K562 (cell line): Measurements from ENCODE around the gene KCNJ9. TPM values are rescaled to one million over a fixed set of nuclear protein-coding genes. Genes with fewer than 3 reads are reported as not detected.

Experiments used
- ATAC-seq: fragments of 200-7000 bp; cut with Tn5 transposase; 3 replicates; pipeline ENCODE4 v1.9.1; 2020; ENCODE audit warnings: moderate library complexity
- BruUV-seq: library from RNA; stranded (reverse); fragments of 400-500 nt; replicated peaks from 2 replicates; lab custom pipeline; 2021; lab: Mats Ljungman, UMichigan
- CTCF ChIA-PET: fragments of 300-600 bp; formaldehyde crosslinking; extraction: SDS; loops from one replicate; lab custom pipeline; 2021; ENCODE audit warnings: low intra/inter-chr PET ratio; lab: Yijun Ruan, JAX
- POLR2A ChIA-PET: fragments of 300-600, 350-650 bp; sonication (Branson Sonifier 250); formaldehyde crosslinking; extraction: SDS; loops from one replicate; lab custom pipeline; 2021; ENCODE audit warnings: antibody characterized with exemption, inconsistent platforms; lab: Yijun Ruan, JAX
- DNase-seq, 4 experiments: peaks; one replicate each; pipeline versions ENCODE4 v3.0.0 to v3.0.0-alpha.2; 2011 to 2018; ENCODE audit warnings: low spot score in 3 of 4, mixed read lengths in 3 of 4; ENCODE audit errors: extremely low read depth in 1 of 4
- FAIRE-seq: peaks from 2 replicates; lab custom pipeline; 2011; peaks lifted over from hg19 to GRCh38; lab: Jason Lieb, UNC
- H2AFZ ChIP-seq: 2 replicates; pipeline ENCODE4 v1.6.0; 2011; ENCODE audit warnings: low read depth, low read length, control low read depth, inconsistent platforms
- H3K27ac ChIP-seq: fragments of 200-600 bp; 3 replicates; pipeline ENCODE4 v1.8.0; 2011; ENCODE audit warnings: low read depth, mild to moderate bottlenecking, control low read depth, inconsistent platforms, low read length, moderate library complexity, mixed read lengths; ENCODE audit errors: extremely low read depth
- H3K27me3 ChIP-seq, 2 experiments: fragments of 300-600 bp in 1 of 2; 2 replicates in 1 of 2; 3 replicates in 1 of 2; pipeline versions ENCODE4 v1.6.0 to v1.8.0; 2011; ENCODE audit warnings: inconsistent platforms in 2 of 2, low read length in 2 of 2, mild to moderate bottlenecking in 1 of 2, mixed read lengths in 1 of 2, moderate library complexity in 1 of 2; ENCODE audit not compliant: control insufficient read depth in 2 of 2, insufficient read depth in 2 of 2
- H3K36me3 ChIP-seq: fragments of 300-600 bp; 3 replicates; pipeline ENCODE4 v1.8.0; 2011; ENCODE audit warnings: mild to moderate bottlenecking, low read length, inconsistent platforms; ENCODE audit not compliant: control insufficient read depth, insufficient read depth
- H3K4me1 ChIP-seq, 2 experiments: fragments of 200-600 bp in 1 of 2; replicated peaks in 1 of 2; 2 replicates in 1 of 2; 3 replicates in 1 of 2; pipeline versions ENCODE4 v1.5.1 to v1.8.0; 2011; ENCODE audit warnings: inconsistent platforms in 2 of 2, low read length in 2 of 2, mild to moderate bottlenecking in 1 of 2, mixed read lengths in 1 of 2, moderate library complexity in 1 of 2; ENCODE audit not compliant: control insufficient read depth in 2 of 2, insufficient read depth in 2 of 2
- H3K4me2 ChIP-seq: 2 replicates; pipeline ENCODE4 v1.6.1; 2011; ENCODE audit warnings: low read length, control low read depth, inconsistent platforms, mixed read lengths; ENCODE audit not compliant: insufficient read depth
- H3K4me3 ChIP-seq: fragments of 200-600 bp; sonication (generic), shearing (Covaris generic); 2 replicates; pipeline ENCODE4 v1.5.1; 2016; ENCODE audit warnings: control low read depth, inconsistent platforms
- H3K79me2 ChIP-seq: fragments of 200-600 bp; 3 replicates; pipeline ENCODE4 v1.8.0; 2011; ENCODE audit warnings: low read length, inconsistent platforms; ENCODE audit not compliant: control insufficient read depth, insufficient read depth
- H3K9ac ChIP-seq, 2 experiments: 2 replicates each; pipeline versions ENCODE4 v1.6.0 to v1.6.1; 2011; ENCODE audit warnings: low read depth in 2 of 2, low read length in 2 of 2, control low read depth in 1 of 2, inconsistent platforms in 1 of 2, mild to moderate bottlenecking in 1 of 2, mixed read lengths in 1 of 2; ENCODE audit not compliant: insufficient read depth in 1 of 2
- H3K9me1 ChIP-seq: one replicate; pipeline ENCODE4 v1.6.0; 2011; ENCODE audit warnings: inconsistent platforms, mild to moderate bottlenecking, low read length, moderate library complexity; ENCODE audit not compliant: control insufficient read depth, insufficient read depth
- H3K9me3 ChIP-seq: replicated peaks from 2 replicates; pipeline ENCODE4 v1.5.1; 2011; ENCODE audit warnings: low read depth, low read length, inconsistent platforms; ENCODE audit not compliant: control insufficient read depth, insufficient read depth
- H4K20me1 ChIP-seq: replicated peaks from 2 replicates; pipeline ENCODE4 v1.6.1; 2011; ENCODE audit warnings: low read length, inconsistent platforms, mixed read lengths; ENCODE audit not compliant: control insufficient read depth, insufficient read depth
- ARNT ChIP-seq, 2 experiments: fragments of 450-650 bp; IDR thresholded peaks; 2 replicates each; pipeline ENCODE4 v1.6.1; 2016; ENCODE audit warnings: mild to moderate bottlenecking in 1 of 2
- BRF1 ChIP-seq: IDR thresholded peaks from 3 replicates; pipeline ENCODE4 v1.6.1; 2011; ENCODE audit warnings: borderline replicate concordance, mild to moderate bottlenecking; ENCODE audit not compliant: insufficient read length; ENCODE audit errors: extremely low read depth
- DACH1 ChIP-seq: fragments of 450-650 bp; IDR thresholded peaks from 2 replicates; pipeline ENCODE4 v1.6.1; 2018; ENCODE audit not compliant: partially characterized antibody
- E4F1 ChIP-seq: fragments of 250-450 bp; sonication (Bioruptor Pico); IDR thresholded peaks from 2 replicates; pipeline ENCODE4 v1.5.0; 2021; ENCODE audit warnings: mild to moderate bottlenecking, borderline replicate concordance
- FOXA3 ChIP-seq, 2 experiments: fragments of 450-650 bp in 1 of 2; sonication (generic) in 1 of 2; formaldehyde crosslinking; IDR thresholded peaks in 1 of 2; conservative IDR thresholded peaks in 1 of 2; 2 replicates each; pipeline versions ENCODE4 v1.4.0 to v1.8.0; 2020 to 2022; ENCODE audit warnings: mild to moderate bottlenecking in 2 of 2, missing genetic modification reagents in 1 of 2
- HOMEZ ChIP-seq: fragments of 250-450 bp; sonication (Bioruptor Pico); IDR thresholded peaks from 2 replicates; pipeline ENCODE4 v1.4.0; 2020; ENCODE audit warnings: mild to moderate bottlenecking, moderate library complexity
- NCOA2 ChIP-seq, 2 experiments: fragments of 450-650 bp; IDR thresholded peaks; 2 replicates each; pipeline ENCODE4 v1.6.1; 2018; ENCODE audit warnings: mild to moderate bottlenecking in 2 of 2, moderate library complexity in 1 of 2; ENCODE audit not compliant: partially characterized antibody in 2 of 2
- STAT5B ChIP-seq: fragments of 250-450 bp; sonication (Bioruptor Pico); IDR thresholded peaks from 2 replicates; pipeline ENCODE4 v1.8.0; 2021; ENCODE audit warnings: mild to moderate bottlenecking, inconsistent platforms
- ZNF124 ChIP-seq: sonication (generic); formaldehyde crosslinking; IDR thresholded peaks from 2 replicates; pipeline ENCODE4 v1.8.1; 2022; ENCODE audit warnings: missing genetic modification reagents
- ZNF165 ChIP-seq: fragments of 250-450 bp; sonication (Bioruptor Pico); IDR thresholded peaks from 2 replicates; pipeline ENCODE4 v1.4.0; 2020; ENCODE audit warnings: borderline replicate concordance
- ZNF347 ChIP-seq: fragments of 450-650 bp; formaldehyde crosslinking; IDR thresholded peaks from 2 replicates; pipeline ENCODE4 v1.4.0; 2020; ENCODE audit warnings: low read depth, mild to moderate bottlenecking, moderate library complexity
- ZNF354B ChIP-seq: fragments of 250-450 bp; sonication (Bioruptor Pico); IDR thresholded peaks from 2 replicates; pipeline ENCODE4 v1.4.0; 2020
- ZNF445 ChIP-seq: fragments of 250-450 bp; sonication (Bioruptor Pico); IDR thresholded peaks from 2 replicates; pipeline ENCODE4 v1.4.0; 2020; ENCODE audit warnings: low read depth, mild to moderate bottlenecking, moderate library complexity
- ZNF695 ChIP-seq: fragments of 450-650 bp; formaldehyde crosslinking; IDR thresholded peaks from 2 replicates; pipeline ENCODE4 v1.4.0; 2020; ENCODE audit warnings: mild to moderate bottlenecking, moderate library complexity
- ZNF740 ChIP-seq, 3 experiments: fragments of 200-800 bp in 1 of 3; sonication (Bioruptor generic) in 1 of 3; sonication (generic) in 1 of 3; formaldehyde crosslinking in 1 of 3; IDR thresholded peaks; 2 replicates each; pipeline versions ENCODE4 v1.6.1 to v1.8.0; 2016 to 2022; ENCODE audit warnings: mild to moderate bottlenecking in 2 of 3, missing compliant biosample characterization in 2 of 3, missing genetic modification characterization in 2 of 3, missing genetic modification reagents in 1 of 3
- ZNF780A ChIP-seq: fragments of 250-450 bp; sonication (Bioruptor Pico); IDR thresholded peaks from 2 replicates; pipeline ENCODE4 v1.5.0; 2021; ENCODE audit warnings: mild to moderate bottlenecking
- WGBS: fragments of 100-300 bp; shearing (Covaris generic); methylation state at CpG from one replicate; pipeline ENCODE4 v1.1.6; 2016; ENCODE audit warnings: low coverage, mixed read lengths; ENCODE audit not compliant: insufficient coverage; ENCODE audit errors: missing lambda C conversion rate; 5-methylcytosine and 5-hydroxymethylcytosine counted together
- in situ Hi-C: fragments of 300-500 bp; cut with MboI; formaldehyde crosslinking; loops from 4 replicates; pipeline ENCODE4 v1.15.0; 2018; ENCODE audit warnings: inconsistent platforms, mixed read lengths
- intact Hi-C: fragments of 100-400 bp; cut with micrococcal nuclease; formaldehyde crosslinking; loops from 2 replicates; pipeline ENCODE4 v1.14.2; 2022
- polyA plus RNA-seq, 8 experiments: library from polyadenylated mRNA; depleted of rRNA in 4 of 8; stranded (reverse) in 5 of 8; unstranded in 3 of 8; fragments of >200 nt; fragmentation: Nextera tagmentation in 2 of 8; fragmentation: Illumina TruSeq in 1 of 8; extraction: Ambion mirVana in 2 of 8; extraction: Trizol in 1 of 8; gene quantifications; 2 replicates each; pipeline versions ENCODE4 v1.2.1 to v1.2.3, GENCODE V29; 2011 to 2014; ENCODE audit warnings: inconsistent platforms in 1 of 8, missing spikeins in 1 of 8
- total RNA-seq, 7 experiments: library from RNA; depleted of rRNA in 6 of 7; stranded (reverse); fragments of >200 nt in 6 of 7; fragmentation: Illumina TruSeq in 2 of 7; extraction: Trizol in 2 of 7; gene quantifications; 2 replicates each; pipeline versions ENCODE4 v1.2.1 to v1.2.3, GENCODE V29; 2011 to 2021; ENCODE audit warnings: low replicate concordance in 1 of 7

KCNJ9 gene
- total and polyA plus RNA-seq, 9 of the 15 experiments (the other 6 are each of a cell fraction or from before 2014, with no cell fraction given): not detected

- Histone ChIP-seq H2AFZ (peak overlapping the region; percentile 99; the same call in 1 of the 2 replicates), H3K9me1 (no peaks in the 10 kb centered on the region), H3K27me3 (no peaks in the 10 kb centered on the region), H4K20me1 (peaks cover 4% of the 10 kb centered on the region; the same call in 1 of the 2 replicates), H3K4me2 (no peak overlapping the region), H3K79me2 (no peaks in the 10 kb centered on the region), H3K27ac (no peak overlapping the region; the same call in 2 of the 3 replicates), H3K9me3 (no peaks in the 10 kb centered on the region), H3K4me3 (no peak overlapping the region), H3K9ac (peak overlapping the region in 1 of 2 experiments; percentile 67; a peak in 2 of 4 replicates), H3K4me1 (peaks cover 18 to 31% of the 10 kb centered on the region in 2 experiments; a peak in 4 of 5 replicates), H3K36me3 (no peaks in the 10 kb centered on the region)
- BruUV-seq: no TSS peak
- intact Hi-C loops (loop anchor here (2.0 kb wide), 2 partner anchors 93 to 191 kb away; no protein-coding TSS in a partner anchor), in situ Hi-C loops (loop anchor here (10.0 kb wide), 1 partner anchor 275 kb away; no protein-coding TSS in a partner anchor)
- 39% methylated on average over 2 of the region's 2 CpGs for WGBS
- ATAC-seq (no peak), FAIRE-seq (no peak), DNase-seq (no peak)
- CTCF ChIA-PET: interaction anchor here (1.2 to 2.9 kb wide), 2 partner anchors 64 to 152 kb away, joined by 3 to 11 read pairs; no protein-coding TSS in a partner anchor
- POLR2A ChIA-PET: interaction anchor here (0.5 kb wide), 1 partner anchor 176 kb away, joined by 3 read pairs; no protein-coding TSS in a partner anchor
- TF ChIP-seq NCOA2 (IDR thresholded peaks at IDR 0.05; ENCODE audit: partially characterized antibody in 2 of 2): no peak
- TF ChIP-seq ZNF165: no peak
- no peak for TF ChIP-seq ZNF347 (CRISPR knock-in tag)
- no peak for TF ChIP-seq FOXA3 (CRISPR knock-in tag; conservative IDR thresholded peaks at IDR 0.05 in 1 of 2, IDR thresholded peaks at IDR 0.05 in 1 of 2)
- TF ChIP-seq STAT5B: no peak
- no peak for TF ChIP-seq HOMEZ (CRISPR knock-in tag)
- no peak for TF ChIP-seq ZNF740 (CRISPR knock-in tag; IDR thresholded peaks at IDR 0.05)
- no peak for TF ChIP-seq ZNF740 (tag; IDR thresholded peaks at IDR 0.05)
- no peak for TF ChIP-seq ZNF445 (CRISPR knock-in tag)
- no peak for TF ChIP-seq ZNF780A (CRISPR knock-in tag)
- no peak for TF ChIP-seq DACH1
- no peak for TF ChIP-seq ZNF695
- TF ChIP-seq E4F1: no peak
- no peak for TF ChIP-seq BRF1
- TF ChIP-seq ZNF124 (CRISPR knock-in tag): no peak
- TF ChIP-seq ZNF354B (CRISPR knock-in tag): no peak
- no peak for TF ChIP-seq ARNT (IDR thresholded peaks at IDR 0.05)
These were observed 18.5 kb downstream of the KCNJ9 start for GRCh38 chr1:160099716-160100375.
